Measurements from ENCODE around the gene TMEM150A. TPM values are rescaled to one million over a fixed set of nuclear protein-coding genes. Genes with fewer than 3 reads are reported as not detected.

The TMEM150A gene
- total and polyA plus RNA-seq, 2 donors = 2.3 to 15.9 TPM

- Histone ChIP-seq H3K9me3 (ENCODE audit: control insufficient read depth in 2 of 2, insufficient read depth in 1 of 2, low read length in 1 of 2) (peaks cover 0 to 2% of the 10 kb centered on the region in 2 donors), H3K4me1 (ENCODE audit: control insufficient read depth in 2 of 2, insufficient read depth in 2 of 2, low read length in 2 of 2) (peaks cover 19 to 58% of the 10 kb centered on the region in 2 donors), H3K4me3 (ENCODE audit: low read length in 2 of 2) (peak within 1 kb of the TSS; percentile 51 to 68), H3K36me3 (ENCODE audit: control insufficient read depth in 2 of 2, insufficient read depth in 2 of 2, low read length in 1 of 2) (peaks cover 6 to 15% of the 10 kb centered on the region in 2 donors), H3K27ac (ENCODE audit: low read depth in 1 of 2, low read length in 1 of 2) (peak within 1 kb of the TSS; percentile 72 to 86), H3K27me3 (ENCODE audit: control insufficient read depth in 2 of 2, insufficient read depth in 1 of 2, low read length in 1 of 2) (no peaks in the 10 kb centered on the region)
- DNase-seq (ENCODE audit: low read depth in 6 of 9, low spot score in 9 of 9) = peak in 1 of 9 donors; percentile 61
- WGBS = 31% methylated on average over 52 of the region's 52 CpGs
Observed at GRCh38 chr2:85584354-85584856, 18.1 kb downstream of the TMEM150A start, which contains the start of gene VAMP5. Gene VAMP5 (plus strand): TSS chr2:85584431. CDS start chr2:85584491, 60 bp downstream.

DNA sequence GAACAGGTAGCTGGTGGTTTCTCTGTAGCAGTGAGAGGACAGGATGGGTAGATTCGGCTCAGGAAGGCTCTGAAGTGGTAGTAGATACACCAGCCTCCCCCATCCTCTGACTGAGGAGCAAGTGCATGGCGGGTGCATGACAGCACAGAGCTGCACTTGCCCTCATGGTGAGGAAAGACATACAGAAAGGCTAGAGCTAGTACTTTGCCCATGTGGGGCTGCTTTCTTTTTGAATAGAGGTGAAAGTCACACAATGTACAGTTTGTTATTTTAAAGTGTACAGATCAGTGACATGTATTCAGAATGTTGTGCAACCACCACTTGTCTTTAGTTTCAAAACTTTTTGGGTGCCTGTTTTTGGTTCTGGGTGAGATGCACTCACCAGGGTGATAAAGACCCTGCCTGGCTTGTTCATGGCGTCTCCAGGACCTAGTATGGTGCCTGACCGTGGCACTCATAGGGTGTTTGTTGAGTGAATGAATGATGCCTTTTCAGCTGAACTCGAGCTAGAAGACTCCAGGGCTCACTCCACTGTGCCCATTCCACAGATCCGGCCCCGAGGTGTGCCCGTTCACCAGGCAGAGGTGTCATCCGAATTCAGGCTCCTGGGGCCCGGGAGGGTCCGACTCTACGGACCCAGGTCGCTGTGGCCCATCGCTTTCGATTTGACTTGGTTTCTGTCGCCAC, 18.7 kb downstream of the TMEM150A start:
- H3K27me3 ChIP-seq (ENCODE audit: control insufficient read depth in 2 of 2, insufficient read depth in 1 of 2, low read length in 1 of 2) = no peaks in the 10 kb centered on the region
- peaks cover 6 to 15% of the 10 kb centered on the region in 2 donors for H3K36me3 ChIP-seq (ENCODE audit: control insufficient read depth in 2 of 2, insufficient read depth in 2 of 2, low read length in 1 of 2)
- peak in 2 of 9 donors; percentile 49 to 67 for DNase-seq (ENCODE audit: low read depth in 6 of 9, low spot score in 9 of 9)
- H3K4me1 ChIP-seq (ENCODE audit: control insufficient read depth in 2 of 2, insufficient read depth in 2 of 2, low read length in 2 of 2) = peaks cover 25 to 59% of the 10 kb centered on the region in 2 donors
- peak overlapping the region; percentile 72 to 86 for H3K27ac ChIP-seq (ENCODE audit: low read depth in 1 of 2, low read length in 1 of 2)
- WGBS = 44% methylated on average over 16 of the region's 16 CpGs
- peaks cover 0 to 2% of the 10 kb centered on the region in 2 donors for H3K9me3 ChIP-seq (ENCODE audit: control insufficient read depth in 2 of 2, insufficient read depth in 1 of 2, low read length in 1 of 2)
- peak overlapping the region; percentile 49 to 68 for H3K4me3 ChIP-seq (ENCODE audit: low read length in 2 of 2)

DNA sequence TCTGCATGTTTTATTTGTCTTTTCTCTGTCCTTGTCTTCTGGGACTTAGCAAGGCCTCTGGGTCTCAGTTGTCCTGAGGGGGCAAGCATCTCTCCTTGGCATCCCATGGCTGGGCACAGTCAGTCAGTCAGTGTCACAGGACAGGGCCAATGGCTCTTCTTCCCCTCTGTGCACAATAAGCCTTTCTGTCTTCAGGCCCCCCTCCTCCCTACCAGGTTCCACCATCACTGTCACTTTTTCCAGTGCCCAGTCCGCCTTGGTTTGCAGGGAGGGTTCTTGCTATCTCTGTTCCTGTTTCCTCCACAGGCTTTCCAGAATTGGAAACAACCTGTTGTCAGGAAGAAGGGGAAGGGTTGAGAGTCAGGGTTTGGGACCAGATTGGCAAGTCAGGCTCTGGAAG, 20.0 kb downstream of the TMEM150A start:
- WGBS = 96% methylated on average over 1 of the region's 1 CpG
- Histone ChIP-seq H3K27me3 (ENCODE audit: control insufficient read depth in 2 of 2, insufficient read depth in 1 of 2, low read length in 1 of 2) (no peaks in the 10 kb centered on the region), H3K4me1 (ENCODE audit: control insufficient read depth in 2 of 2, insufficient read depth in 2 of 2, low read length in 2 of 2) (peaks cover 27 to 59% of the 10 kb centered on the region in 2 donors), H3K27ac (ENCODE audit: low read depth in 1 of 2, low read length in 1 of 2) (no peak overlapping the region), H3K9me3 (ENCODE audit: control insufficient read depth in 2 of 2, insufficient read depth in 1 of 2, low read length in 1 of 2) (peaks cover 0 to 2% of the 10 kb centered on the region in 2 donors), H3K36me3 (ENCODE audit: control insufficient read depth in 2 of 2, insufficient read depth in 2 of 2, low read length in 1 of 2) (peaks cover 6 to 15% of the 10 kb centered on the region in 2 donors), H3K4me3 (ENCODE audit: low read length in 2 of 2) (no peak overlapping the region)
- no peak for DNase-seq (ENCODE audit: low read depth in 6 of 9, low spot score in 9 of 9)

- 93% methylated on average over 3 of the region's 3 CpGs for WGBS
- Histone ChIP-seq H3K4me1 (ENCODE audit: control insufficient read depth in 2 of 2, insufficient read depth in 2 of 2, low read length in 2 of 2) (peaks cover 27 to 58% of the 10 kb centered on the region in 2 donors), H3K27me3 (ENCODE audit: control insufficient read depth in 2 of 2, insufficient read depth in 1 of 2, low read length in 1 of 2) (no peaks in the 10 kb centered on the region), H3K27ac (ENCODE audit: low read depth in 1 of 2, low read length in 1 of 2) (no peak overlapping the region), H3K4me3 (ENCODE audit: low read length in 2 of 2) (no peak overlapping the region), H3K36me3 (ENCODE audit: control insufficient read depth in 2 of 2, insufficient read depth in 2 of 2, low read length in 1 of 2) (peaks cover 6 to 15% of the 10 kb centered on the region in 2 donors), H3K9me3 (ENCODE audit: control insufficient read depth in 2 of 2, insufficient read depth in 1 of 2, low read length in 1 of 2) (peaks cover 0 to 2% of the 10 kb centered on the region in 2 donors)
- no peak for DNase-seq (ENCODE audit: low read depth in 6 of 9, low spot score in 9 of 9)
Observed at GRCh38 chr2:85580206-85580605, 22.3 kb downstream of the TMEM150A start.

DNA sequence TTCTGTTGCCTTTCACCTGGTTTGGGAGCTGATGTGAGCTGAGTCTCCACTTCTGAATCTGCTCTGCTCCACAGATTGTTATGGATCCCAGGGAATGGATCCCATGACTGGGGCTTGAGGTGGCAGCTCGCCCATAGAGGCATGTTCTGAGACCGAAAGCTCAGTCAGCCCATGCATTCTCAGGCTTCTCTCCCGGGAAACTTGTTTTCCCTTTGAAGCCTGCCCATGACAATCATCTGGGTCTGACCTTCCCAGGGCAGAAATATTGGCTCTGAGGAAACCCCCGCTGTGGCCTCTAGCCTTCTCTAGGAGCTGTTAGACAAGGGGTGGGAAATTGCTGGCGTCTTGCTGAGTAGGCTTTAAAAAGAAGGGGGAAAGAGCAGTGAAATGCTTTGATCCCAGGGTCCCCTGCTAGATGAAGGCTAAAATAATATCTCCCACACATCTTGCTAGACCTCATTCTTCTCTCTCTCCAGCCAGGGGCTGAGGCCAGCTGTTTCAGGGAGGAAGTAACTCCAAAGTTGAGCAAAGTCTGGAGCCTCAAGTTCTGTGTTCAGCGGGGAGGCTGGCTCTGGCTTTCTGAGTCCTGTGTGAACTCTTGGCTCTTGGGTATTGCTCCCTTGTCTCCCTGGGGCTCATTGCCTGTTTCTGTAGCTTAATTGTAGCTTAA, 23.1 kb downstream of the TMEM150A start:
- WGBS = 47% methylated on average over 6 of the region's 6 CpGs
- Histone ChIP-seq H3K27ac (ENCODE audit: low read depth in 1 of 2, low read length in 1 of 2) (peak overlapping the region; percentile 36 to 52), H3K27me3 (ENCODE audit: control insufficient read depth in 2 of 2, insufficient read depth in 1 of 2, low read length in 1 of 2) (no peaks in the 10 kb centered on the region), H3K36me3 (ENCODE audit: control insufficient read depth in 2 of 2, insufficient read depth in 2 of 2, low read length in 1 of 2) (peaks cover 6 to 15% of the 10 kb centered on the region in 2 donors), H3K4me1 (ENCODE audit: control insufficient read depth in 2 of 2, insufficient read depth in 2 of 2, low read length in 2 of 2) (peaks cover 27 to 50% of the 10 kb centered on the region in 2 donors), H3K9me3 (ENCODE audit: control insufficient read depth in 2 of 2, insufficient read depth in 1 of 2, low read length in 1 of 2) (peaks cover 0 to 2% of the 10 kb centered on the region in 2 donors), H3K4me3 (ENCODE audit: low read length in 2 of 2) (peak overlapping the region; percentile 62 to 66)
- DNase-seq (ENCODE audit: low read depth in 6 of 9, low spot score in 9 of 9) = peak in 1 of 9 donors; percentile 47

DNA sequence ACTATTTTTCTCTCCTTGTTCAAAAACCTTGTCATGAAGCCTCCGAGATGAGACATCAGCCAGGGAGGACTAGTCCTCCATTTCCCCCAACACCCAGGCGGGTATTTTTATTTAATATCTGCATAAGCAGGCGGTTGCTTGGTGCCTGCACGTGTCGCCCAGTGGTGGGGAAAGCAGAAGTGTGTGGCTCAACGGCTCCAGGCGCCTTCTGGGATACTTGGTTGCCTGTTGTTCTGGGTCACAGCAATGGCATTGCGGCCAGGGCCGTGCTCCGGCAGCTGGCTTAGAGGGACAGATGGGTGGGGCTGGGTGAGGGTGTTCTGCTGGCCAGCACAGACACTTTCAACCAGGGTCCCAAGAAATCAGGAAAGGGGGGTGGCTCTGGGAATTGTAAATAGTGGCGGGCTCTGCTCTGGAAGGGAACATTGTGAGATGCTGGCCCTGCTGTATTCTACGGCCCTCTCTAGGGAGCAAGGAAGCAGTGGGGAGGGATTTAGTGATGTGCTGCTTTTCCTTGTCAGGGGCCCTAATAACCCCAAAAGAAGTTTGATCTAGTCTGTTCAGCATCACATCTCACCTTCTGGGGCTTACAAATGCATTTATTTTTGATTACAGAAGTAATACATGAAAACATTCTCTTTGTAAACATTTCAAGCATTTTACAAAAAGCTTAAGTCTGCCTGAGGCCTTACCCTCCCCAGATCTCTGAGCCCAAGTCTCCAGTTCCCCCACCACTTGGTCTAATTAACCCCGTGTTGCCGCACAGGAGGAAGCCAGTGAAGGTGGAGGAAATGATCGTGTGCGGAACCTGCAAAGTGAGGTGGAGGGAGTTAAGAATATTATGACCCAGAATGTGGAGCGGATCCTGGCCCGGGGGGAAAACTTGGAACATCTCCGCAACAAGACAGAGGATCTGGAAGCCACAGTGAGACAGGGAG, 24.0 kb downstream of the TMEM150A start:
- peaks cover 26 to 43% of the 10 kb centered on the region in 2 donors for H3K4me1 ChIP-seq (ENCODE audit: control insufficient read depth in 2 of 2, insufficient read depth in 2 of 2, low read length in 2 of 2)

GRCh38 chr2:85577386-85578242, 24.9 kb downstream of the TMEM150A start, which contains the start of gene VAMP8:
Gene VAMP8 (plus strand): TSS chr2:85577586. CDS start chr2:85577647, 61 bp downstream.
- DNase-seq (ENCODE audit: low read depth in 6 of 9, low spot score in 9 of 9) = peak in 3 of 9 donors; percentile 41 to 66 (median 48)
- WGBS = 3% methylated on average over 19 of the region's 19 CpGs

More for the DNA sequence above, 24.0 kb downstream of the TMEM150A start:
- peaks cover 6 to 15% of the 10 kb centered on the region in 2 donors for H3K36me3 ChIP-seq (ENCODE audit: control insufficient read depth in 2 of 2, insufficient read depth in 2 of 2, low read length in 1 of 2)
- peak overlapping the region; percentile 46 to 83 for H3K27ac ChIP-seq (ENCODE audit: low read depth in 1 of 2, low read length in 1 of 2)
- H3K4me3 ChIP-seq (ENCODE audit: low read length in 2 of 2) = peak overlapping the region; percentile 62 to 66
- peak in 3 of 9 donors; percentile 21 to 56 (median 26) for DNase-seq (ENCODE audit: low read depth in 6 of 9, low spot score in 9 of 9)
- 4% methylated on average over 19 of the region's 19 CpGs for WGBS
- no peaks in the 10 kb centered on the region for H3K27me3 ChIP-seq (ENCODE audit: control insufficient read depth in 2 of 2, insufficient read depth in 1 of 2, low read length in 1 of 2)
- H3K9me3 ChIP-seq (ENCODE audit: control insufficient read depth in 2 of 2, insufficient read depth in 1 of 2, low read length in 1 of 2) = peaks cover 0 to 2% of the 10 kb centered on the region in 2 donors

GRCh38 chr2:85577063-85577385, 25.5 kb downstream of the TMEM150A start:
- Histone ChIP-seq H3K4me1 (ENCODE audit: control insufficient read depth in 2 of 2, insufficient read depth in 2 of 2, low read length in 2 of 2) (peaks cover 23 to 38% of the 10 kb centered on the region in 2 donors), H3K4me3 (ENCODE audit: low read length in 2 of 2) (no peak overlapping the region), H3K9me3 (ENCODE audit: control insufficient read depth in 2 of 2, insufficient read depth in 1 of 2, low read length in 1 of 2) (no peaks in the 10 kb centered on the region), H3K27me3 (ENCODE audit: control insufficient read depth in 2 of 2, insufficient read depth in 1 of 2, low read length in 1 of 2) (no peaks in the 10 kb centered on the region), H3K36me3 (ENCODE audit: control insufficient read depth in 2 of 2, insufficient read depth in 2 of 2, low read length in 1 of 2) (peaks cover 0 to 8% of the 10 kb centered on the region in 2 donors), H3K27ac (ENCODE audit: low read depth in 1 of 2, low read length in 1 of 2) (peak overlapping the region; percentile 20 to 62)
- 35% methylated on average over 3 of the region's 3 CpGs for WGBS
- DNase-seq (ENCODE audit: low read depth in 6 of 9, low spot score in 9 of 9) = no peak

More at GRCh38 chr2:85577386-85578242, 24.9 kb downstream of the TMEM150A start, which contains the start of gene VAMP8:
- peak within 1 kb of the TSS; percentile 62 to 66 for H3K4me3 ChIP-seq (ENCODE audit: low read length in 2 of 2)
- peak within 1 kb of the TSS; percentile 46 to 83 for H3K27ac ChIP-seq (ENCODE audit: low read depth in 1 of 2, low read length in 1 of 2)
- no peaks in the 10 kb centered on the region for H3K27me3 ChIP-seq (ENCODE audit: control insufficient read depth in 2 of 2, insufficient read depth in 1 of 2, low read length in 1 of 2)
- peaks cover 0 to 2% of the 10 kb centered on the region in 2 donors for H3K9me3 ChIP-seq (ENCODE audit: control insufficient read depth in 2 of 2, insufficient read depth in 1 of 2, low read length in 1 of 2)
- H3K4me1 ChIP-seq (ENCODE audit: control insufficient read depth in 2 of 2, insufficient read depth in 2 of 2, low read length in 2 of 2) = peaks cover 23 to 38% of the 10 kb centered on the region in 2 donors
- H3K36me3 ChIP-seq (ENCODE audit: control insufficient read depth in 2 of 2, insufficient read depth in 2 of 2, low read length in 1 of 2) = peaks cover 5 to 14% of the 10 kb centered on the region in 2 donors
